Neuronal stem cell (in vitro differentiated cells): ENCODE results near the gene DENND6B.

Experiments used
- DNase-seq: peaks from one replicate; pipeline ENCODE4 v3.0.0-alpha.2; 2013; ENCODE audit warnings: low spot score
- H2AFZ ChIP-seq: one replicate; pipeline ENCODE4 v1.6.1; 2013; ENCODE audit warnings: mild to moderate bottlenecking, low read length, inconsistent platforms
- H2AK5ac ChIP-seq: 2 replicates; pipeline ENCODE4 v1.6.1; 2013; ENCODE audit warnings: low read depth, mild to moderate bottlenecking, inconsistent platforms, low read length, moderate library complexity, mixed read lengths
- H2BK120ac ChIP-seq: 2 replicates; pipeline ENCODE4 v1.6.1; 2013; ENCODE audit warnings: low read depth, mild to moderate bottlenecking, inconsistent platforms, low read length, moderate library complexity, mixed read lengths
- H2BK12ac ChIP-seq: one replicate; pipeline ENCODE4 v1.6.1; 2013; ENCODE audit warnings: low read length, inconsistent platforms
- H2BK15ac ChIP-seq: 2 replicates; pipeline ENCODE4 v1.6.1; 2013; ENCODE audit warnings: mild to moderate bottlenecking, low read length, inconsistent platforms, mixed read lengths
- H2BK5ac ChIP-seq: one replicate; pipeline ENCODE4 v1.6.1; 2013; ENCODE audit warnings: inconsistent platforms, mild to moderate bottlenecking, low read length, moderate library complexity
- H3K14ac ChIP-seq: one replicate; pipeline ENCODE4 v1.6.1; 2013; ENCODE audit warnings: low read length, inconsistent platforms
- H3K18ac ChIP-seq: 2 replicates; pipeline ENCODE4 v1.6.1; 2013; ENCODE audit warnings: low read length, inconsistent platforms
- H3K23ac ChIP-seq: 2 replicates; pipeline ENCODE4 v1.6.1; 2013; ENCODE audit warnings: low read depth, mild to moderate bottlenecking, mixed read lengths, low read length, inconsistent platforms; ENCODE audit not compliant: poor library complexity
- H3K27ac ChIP-seq: replicated peaks from 3 replicates; pipeline ENCODE4 v1.5.1; 2013; ENCODE audit warnings: low read length, inconsistent platforms
- H3K27me3 ChIP-seq, 3 experiments: 2 replicates each; pipeline ENCODE4 v1.6.1; 2013; ENCODE audit warnings: low read length in 3 of 3, mild to moderate bottlenecking in 2 of 3, inconsistent platforms in 1 of 3, low read depth in 1 of 3, mixed read lengths in 1 of 3, moderate library complexity in 1 of 3; ENCODE audit not compliant: control insufficient read depth in 3 of 3, insufficient read depth in 3 of 3
- H3K36me3 ChIP-seq, 2 donors: replicated peaks in 1 of 2; 2 replicates each; pipeline ENCODE4 v1.6.1; 2013; ENCODE audit warnings: low read length in 2 of 2; ENCODE audit not compliant: control insufficient read depth in 2 of 2, insufficient read depth in 2 of 2
- H3K4ac ChIP-seq: 2 replicates; pipeline ENCODE4 v1.6.1; 2013; ENCODE audit warnings: inconsistent platforms, mild to moderate bottlenecking, low read length, moderate library complexity
- H3K4me1 ChIP-seq, 2 donors: 1 replicate in 1 of 2; 2 replicates in 1 of 2; pipeline ENCODE4 v1.6.1; 2013; ENCODE audit warnings: low read length in 2 of 2, low read depth in 1 of 2; ENCODE audit not compliant: control insufficient read depth in 2 of 2, insufficient read depth in 1 of 2
- H3K4me2 ChIP-seq: one replicate; pipeline ENCODE4 v1.6.1; 2013; ENCODE audit warnings: mild to moderate bottlenecking, low read length, inconsistent platforms; ENCODE audit not compliant: insufficient read depth, poor library complexity, severe bottlenecking
- H3K4me3 ChIP-seq, 2 donors: 2 replicates each; pipeline ENCODE4 v1.5.1; 2013; ENCODE audit warnings: low read length in 2 of 2, mild to moderate bottlenecking in 2 of 2, inconsistent platforms in 1 of 2, moderate library complexity in 1 of 2
- H3K79me1 ChIP-seq: one replicate; pipeline ENCODE4 v1.6.1; 2013; ENCODE audit warnings: low read depth, mild to moderate bottlenecking, inconsistent platforms, low read length, moderate library complexity
- H3K9ac ChIP-seq: one replicate; pipeline ENCODE4 v1.6.1; 2013; ENCODE audit warnings: mild to moderate bottlenecking, low read depth, low read length, inconsistent platforms; ENCODE audit not compliant: poor library complexity
- H3K9me3 ChIP-seq, 2 donors: replicated peaks in 1 of 2; 2 replicates each; pipeline versions ENCODE3 to v1.6.1; 2013; ENCODE audit warnings: low read length in 2 of 2, mild to moderate bottlenecking in 2 of 2, inconsistent platforms in 1 of 2, low read depth in 1 of 2, mixed read lengths in 1 of 2, moderate library complexity in 1 of 2; ENCODE audit not compliant: control insufficient read depth in 2 of 2, insufficient read depth in 1 of 2
- H4K8ac ChIP-seq: one replicate; pipeline ENCODE4 v1.6.1; 2013; ENCODE audit warnings: low read depth, mild to moderate bottlenecking, inconsistent platforms, low read length, moderate library complexity
- H4K91ac ChIP-seq: one replicate; pipeline ENCODE4 v1.6.1; 2013; ENCODE audit warnings: low read length, low read depth, mild to moderate bottlenecking, inconsistent platforms; ENCODE audit not compliant: poor library complexity
- WGBS, 2 donors: extraction: QIAGEN DNeasy Blood & Tissue Kit; methylation state at CpG; one replicate each; pipeline ENCODE4 v1.1.7; 2013; ENCODE audit warnings: missing lambda C conversion rate in 2 of 2, mixed read lengths in 1 of 2; ENCODE audit not compliant: insufficient read length in 2 of 2, insufficient replicate concordance in 1 of 2; ENCODE audit errors: extremely low coverage in 2 of 2; 5-methylcytosine and 5-hydroxymethylcytosine counted together

The DENND6B gene

GRCh38 chr22:50306753-50307749 is 19.8 kb downstream of the DENND6B start, which contains the start of gene PLXNB2:
Gene PLXNB2 (minus strand): TSS chr22:50307646. CDS start chr22:50290584, 17,062 bp downstream.
- H3K27ac ChIP-seq = peak within 1 kb of the TSS; percentile 81
- H2BK15ac ChIP-seq = peak within 1 kb of the TSS; percentile 100
- peak within 1 kb of the TSS; percentile 65 for H4K8ac ChIP-seq
- peak within 1 kb of the TSS; percentile 95 to 97 for H3K4me3 ChIP-seq
- peaks cover 5 to 37% of the 10 kb centered on the region in 2 donors for H3K36me3 ChIP-seq
- H3K4ac ChIP-seq = peak within 1 kb of the TSS; percentile 99
- H3K9ac ChIP-seq = peak within 1 kb of the TSS; percentile 96
- H2AK5ac ChIP-seq = peak within 1 kb of the TSS; percentile 100
- H3K27me3 ChIP-seq = no peaks in the 10 kb centered on the region
- H3K18ac ChIP-seq = peak within 1 kb of the TSS; percentile 98
- H3K4me1 ChIP-seq = peaks cover 44% of the 10 kb centered on the region in 2 donors
- peak within 1 kb of the TSS; percentile 97 for H3K14ac ChIP-seq
- H3K79me1 ChIP-seq = peaks cover 35% of the 10 kb centered on the region
- peak within 1 kb of the TSS; percentile 97 for H2BK5ac ChIP-seq
- peak; percentile 82 for DNase-seq
- H3K4me2 ChIP-seq = peak within 1 kb of the TSS; percentile 89
- peak within 1 kb of the TSS; percentile 91 for H3K23ac ChIP-seq
- no CpG with 5 or more reads among the region's 105 CpGs for WGBS, 2 donors
- peak within 1 kb of the TSS; percentile 53 for H4K91ac ChIP-seq
- peak within 1 kb of the TSS; percentile 75 for H2AFZ ChIP-seq
- H2BK120ac ChIP-seq = peak within 1 kb of the TSS; percentile 97
- no peaks in the 10 kb centered on the region for H3K9me3 ChIP-seq
- peak within 1 kb of the TSS; percentile 99 for H2BK12ac ChIP-seq

- H3K9ac ChIP-seq = peak overlapping the region; percentile 96
- peak overlapping the region; percentile 85 for H2BK15ac ChIP-seq
- H3K4me3 ChIP-seq = peak overlapping the region; percentile 95 to 97
Measured at GRCh38 chr22:50305923-50306566, 20.8 kb downstream of the DENND6B start.

GRCh38 chr22:50305393-50305922 is 21.4 kb downstream of the DENND6B start:
- peak overlapping the region; percentile 63 for H3K9ac ChIP-seq
- H3K27me3 ChIP-seq = peaks cover 0 to 6% (median 0%) of the 10 kb centered on the region in 3 experiments
- no peak overlapping the region for H2BK120ac ChIP-seq
- H3K36me3 ChIP-seq = peaks cover 2 to 51% of the 10 kb centered on the region in 2 donors
- H2BK12ac ChIP-seq = peak overlapping the region; percentile 93
- H3K4ac ChIP-seq = no peak overlapping the region
- no peaks in the 10 kb centered on the region for H3K9me3 ChIP-seq
- H3K27ac ChIP-seq = no peak overlapping the region
- H2BK5ac ChIP-seq = peak overlapping the region; percentile 97
- peak overlapping the region; percentile 70 for H3K23ac ChIP-seq
- H2AFZ ChIP-seq = no peak overlapping the region
- peak overlapping the region; percentile 79 for H3K14ac ChIP-seq
- H4K8ac ChIP-seq = no peak overlapping the region
- H3K79me1 ChIP-seq = peaks cover 51% of the 10 kb centered on the region
- H3K4me3 ChIP-seq = peak overlapping the region in 1 of 2 donors; percentile 97
- no CpG with 5 or more reads among the region's 14 CpGs for WGBS, 2 donors
- peak overlapping the region; percentile 78 for H3K18ac ChIP-seq
- no peak overlapping the region for H4K91ac ChIP-seq
- H3K4me1 ChIP-seq = peaks cover 44 to 47% of the 10 kb centered on the region in 2 donors
- peak overlapping the region; percentile 82 for H2AK5ac ChIP-seq
- peak overlapping the region; percentile 89 for H3K4me2 ChIP-seq
- DNase-seq = no peak
- H2BK15ac ChIP-seq = peak overlapping the region; percentile 77

More at GRCh38 chr22:50305923-50306566, 20.8 kb downstream of the DENND6B start:
- Histone ChIP-seq H4K91ac (no peak overlapping the region), H3K18ac (peak overlapping the region; percentile 98), H2AK5ac (peak overlapping the region; percentile 82), H3K23ac (no peak overlapping the region), H3K14ac (peak overlapping the region; percentile 79), H3K79me1 (peaks cover 45% of the 10 kb centered on the region), H3K4ac (no peak overlapping the region), H3K27me3 (peaks cover 0 to under 1% (median 0%) of the 10 kb centered on the region in 3 experiments), H3K27ac (peak overlapping the region; percentile 49), H3K4me2 (peak overlapping the region; percentile 89), H3K36me3 (peaks cover 2 to 45% of the 10 kb centered on the region in 2 donors), H2AFZ (peak overlapping the region; percentile 1), H2BK5ac (peak overlapping the region; percentile 97), H3K9me3 (no peaks in the 10 kb centered on the region), H2BK12ac (no peak overlapping the region), H3K4me1 (peaks cover 44 to 45% of the 10 kb centered on the region in 2 donors), H2BK120ac (no peak overlapping the region), H4K8ac (no peak overlapping the region)
- WGBS, 2 donors = no CpG with 5 or more reads among the region's 21 CpGs
- no peak for DNase-seq
